Measurements from ENCODE around the gene SCN1B.
A peak's percentile ranks its signal among the peaks of the same experiment; 100 is the strongest.
"Not testable (repeated sequence)": the region's sequence is repeated elsewhere in the genome, so short reads cannot be mapped to it uniquely, and the experiment has no call there.

Gene SCN1B

DNA sequence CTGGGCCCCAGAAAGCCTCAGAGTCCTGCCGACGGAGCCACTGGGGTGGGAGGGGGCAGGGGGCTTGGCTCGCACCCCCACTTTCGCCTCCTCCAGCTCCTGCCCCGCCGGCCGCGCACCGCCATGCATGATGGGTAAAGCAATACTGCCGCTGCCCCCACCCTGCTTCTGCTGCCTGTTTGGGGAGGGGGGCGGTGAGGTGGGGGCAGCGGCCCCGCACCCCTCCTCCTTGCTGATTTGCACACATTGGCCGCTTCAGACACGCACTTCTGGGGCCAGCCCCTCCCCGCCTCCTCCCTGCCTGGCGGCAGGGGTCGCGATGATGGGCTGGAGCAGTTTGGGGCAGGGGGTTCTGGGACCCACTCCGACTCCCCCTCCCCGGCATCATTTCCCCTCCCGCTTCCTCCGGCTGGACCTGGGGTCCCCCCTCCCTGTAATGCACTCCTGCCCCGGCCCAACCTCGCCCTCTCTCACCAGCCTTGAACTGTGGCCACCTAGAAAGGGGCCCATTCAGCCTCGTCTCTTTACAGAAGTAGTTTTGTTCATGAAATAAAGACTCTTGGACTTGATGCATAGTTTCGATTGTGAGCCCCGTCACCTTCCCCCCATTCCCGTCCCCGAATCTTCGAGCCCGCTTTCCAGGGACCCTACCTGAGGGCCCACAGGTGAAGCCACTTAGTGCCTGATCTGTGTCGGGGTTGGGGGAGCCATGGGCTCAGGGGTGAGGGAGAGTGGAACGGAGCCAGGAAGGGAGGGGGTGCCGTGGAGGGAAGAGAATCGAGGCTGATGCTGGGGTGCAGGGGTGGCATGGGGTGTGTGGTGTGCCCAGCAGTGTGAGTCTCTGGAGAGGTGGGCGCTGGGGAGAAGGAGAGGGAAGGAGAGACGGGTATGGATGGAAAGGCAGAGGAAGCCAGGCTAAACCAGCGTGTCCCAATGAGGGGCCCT, 9.9 kb downstream of the SCN1B start:
- no peak for DNase-seq

DNA sequence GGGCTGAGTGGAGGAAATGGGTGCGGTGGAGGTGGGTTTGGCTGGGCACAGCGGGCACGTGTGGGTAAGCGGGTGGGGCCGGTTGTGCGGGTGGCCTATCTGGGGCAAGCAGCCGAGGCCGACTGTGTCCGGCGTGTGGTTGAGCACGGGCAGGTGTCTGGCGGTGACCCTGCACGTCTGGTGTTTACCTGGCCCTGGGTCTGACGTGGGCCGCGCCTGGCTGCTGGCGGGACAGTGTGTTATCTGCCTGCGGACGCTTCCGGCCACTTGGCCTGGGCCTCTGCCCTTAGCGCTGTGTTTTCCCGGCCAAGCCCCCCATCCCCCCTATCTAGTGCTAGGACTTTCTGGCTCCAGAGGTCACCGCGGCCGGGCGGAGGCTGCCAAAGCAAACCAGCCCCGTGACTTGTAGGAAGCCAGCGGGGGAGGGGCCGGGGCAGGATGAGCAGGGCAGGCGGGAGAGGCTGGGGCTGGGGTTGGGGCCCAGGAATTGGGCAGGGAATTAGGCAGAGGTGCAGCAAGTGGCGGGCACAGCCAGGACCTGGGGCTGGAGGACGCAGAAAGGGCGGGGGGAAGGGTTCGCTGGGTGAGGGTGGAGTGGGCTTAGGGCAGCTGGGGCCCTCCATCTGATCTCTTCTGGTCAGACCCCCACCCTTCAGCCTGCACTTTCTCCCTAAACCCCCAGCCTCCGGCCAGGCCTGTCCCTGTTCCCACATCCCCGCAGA, 10.7 kb downstream of the SCN1B start:
- no peak for DNase-seq

DNA sequence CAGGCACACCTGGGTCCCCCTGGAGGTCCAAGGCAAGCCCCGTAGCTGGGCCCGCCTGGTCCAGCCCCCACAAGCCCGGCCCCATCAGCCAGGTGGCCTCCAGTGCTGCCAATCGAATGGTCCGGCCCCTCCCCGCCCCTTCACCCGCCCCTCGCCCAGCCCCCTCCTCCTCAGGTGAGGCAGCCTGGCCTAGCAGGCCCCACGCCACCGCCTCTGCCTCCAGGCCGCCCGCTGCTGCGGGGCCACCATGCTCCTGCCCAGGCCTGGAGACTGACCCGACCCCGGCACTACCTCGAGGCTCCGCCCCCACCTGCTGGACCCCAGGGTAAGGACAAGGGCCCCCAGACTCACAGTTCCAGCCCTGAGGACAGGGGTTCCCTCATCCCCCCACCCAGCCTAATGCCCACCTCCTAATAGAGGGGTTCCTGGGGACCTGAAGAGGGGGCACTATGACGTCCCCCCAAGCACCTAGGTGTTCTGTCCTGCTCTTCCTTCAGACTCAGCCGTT, 11.3 kb downstream of the SCN1B start, which contains the start of gene HPN:
Gene HPN (plus strand): TSS at position 174 of the 508 bp plus-strand sequence. CDS start 786 bp downstream, outside the sequence.
- no peak for DNase-seq

DNA sequence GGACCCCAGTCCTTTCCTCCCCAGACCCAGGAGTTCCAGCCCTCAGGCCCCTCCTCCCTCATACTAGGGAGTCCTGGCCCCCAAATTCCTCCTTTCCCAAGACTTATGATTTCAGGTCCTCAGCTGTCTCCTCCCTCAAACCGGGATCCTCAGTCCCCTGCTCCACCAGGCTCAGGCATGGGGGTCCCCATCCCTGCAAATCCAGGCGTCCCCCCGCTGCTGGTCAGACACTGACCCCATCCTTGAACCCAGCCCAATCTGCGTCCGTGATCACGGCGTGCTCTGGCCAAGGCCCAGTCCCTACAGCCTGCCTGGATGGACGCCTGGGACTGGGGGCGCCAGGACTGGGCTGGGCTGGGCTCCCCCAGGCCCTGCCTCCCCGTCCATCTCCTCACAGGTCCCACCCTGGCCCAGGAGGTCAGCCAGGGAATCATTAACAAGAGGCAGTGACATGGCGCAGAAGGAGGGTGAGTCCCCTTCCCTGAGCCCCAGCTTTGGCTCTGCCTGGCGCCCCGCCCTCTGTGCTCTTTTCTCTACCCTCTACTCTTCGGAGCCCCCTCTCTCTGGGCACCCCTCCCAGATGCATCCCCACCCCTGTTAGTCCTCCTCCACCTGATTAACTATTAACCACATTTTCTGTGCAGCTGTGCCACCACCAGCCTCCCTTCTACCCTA, 11.9 kb downstream of the SCN1B start:
- no peak for DNase-seq

DNA sequence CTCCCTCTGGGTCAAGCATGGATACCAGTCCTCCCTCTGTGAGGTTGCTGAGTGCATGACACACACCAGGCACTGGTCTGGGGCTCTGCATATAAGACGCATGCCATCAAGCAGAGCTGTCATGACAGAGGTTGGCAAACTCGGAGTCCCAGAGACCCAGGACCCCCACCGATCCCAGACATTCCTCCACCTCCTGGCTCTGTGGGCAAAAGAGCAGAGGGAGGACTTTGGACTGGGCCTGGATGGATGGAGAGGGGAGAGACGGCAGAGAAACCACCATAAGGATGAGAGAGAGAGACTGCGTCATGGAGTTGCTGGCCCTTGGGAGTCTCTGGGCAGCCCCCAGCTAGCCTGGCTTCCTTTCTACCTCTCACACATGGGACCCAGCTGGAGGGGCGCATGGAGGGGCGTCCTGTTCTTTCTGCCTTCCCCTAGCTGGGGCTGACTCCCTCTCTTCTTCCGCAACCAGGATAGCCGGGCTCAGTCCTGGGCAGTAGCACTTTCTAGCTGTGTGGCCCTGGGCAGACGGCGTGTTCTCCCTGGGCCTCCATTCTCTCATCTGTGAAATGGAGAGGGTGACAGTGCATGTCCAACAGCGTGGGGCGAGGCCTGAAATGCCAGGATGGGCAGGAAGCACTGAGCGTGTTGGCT, 12.8 kb downstream of the SCN1B start:
- no peak for DNase-seq

DNA sequence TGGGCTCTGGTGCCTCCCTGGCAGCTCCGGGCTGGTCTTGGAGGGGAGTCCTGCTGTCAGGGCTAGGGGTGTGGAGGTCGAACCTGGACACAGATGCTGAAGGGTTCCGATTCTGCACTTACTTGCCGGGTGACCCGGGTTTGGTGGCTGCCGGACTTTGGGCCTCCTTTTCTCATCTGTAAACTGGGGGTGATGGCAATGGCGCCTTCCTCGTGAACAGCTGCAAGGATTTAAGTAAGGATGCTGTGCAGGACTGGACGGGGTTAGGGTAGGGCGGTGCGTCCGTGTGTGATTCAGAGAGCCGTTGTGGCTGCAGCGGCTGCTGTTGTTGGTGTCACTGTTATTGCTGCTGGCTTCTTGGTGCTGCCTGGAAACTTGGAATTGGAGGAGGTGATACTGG, 13.6 kb downstream of the SCN1B start:
- DNase-seq: no peak

DNA sequence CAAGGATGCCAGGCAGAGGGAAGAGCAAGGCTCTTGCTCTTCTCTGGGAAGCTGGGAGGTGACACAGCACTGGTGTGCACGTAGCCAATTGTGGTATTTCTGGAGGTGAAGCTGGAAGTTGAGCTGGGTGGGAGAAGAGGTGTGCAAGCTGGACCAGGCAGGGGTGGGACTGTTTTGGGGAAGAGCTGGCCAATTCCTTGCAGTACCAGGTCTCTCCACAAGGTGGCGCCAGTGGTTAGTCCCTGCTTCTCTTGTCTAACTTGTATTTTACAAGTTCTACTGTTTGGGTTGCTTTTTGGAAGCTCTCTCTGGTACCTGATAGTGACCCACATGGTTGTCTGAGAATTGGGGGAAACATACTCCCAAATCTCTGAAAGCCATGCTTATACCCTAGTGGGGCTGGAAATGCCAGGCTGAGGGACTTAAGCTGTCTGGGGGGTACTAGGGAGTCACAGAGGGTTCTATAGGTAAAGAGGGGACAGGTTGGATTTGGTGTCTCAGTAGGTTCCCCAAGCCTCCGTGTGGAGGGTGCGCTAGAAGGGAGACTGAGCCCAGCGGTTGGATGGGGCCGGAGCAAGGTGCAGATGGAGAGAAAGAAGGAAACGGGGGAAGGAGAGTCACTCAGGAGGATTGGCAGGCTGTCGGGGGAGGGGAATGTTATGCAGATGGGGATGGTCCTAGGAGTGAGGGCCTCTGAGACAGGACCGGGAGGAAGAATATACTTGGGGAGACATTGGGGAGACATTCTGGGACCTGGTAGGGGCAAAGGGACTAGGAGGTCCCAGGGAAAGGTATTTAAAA, 14.2 kb downstream of the SCN1B start:
- DNase-seq: peak; percentile 40 to 43

DNA sequence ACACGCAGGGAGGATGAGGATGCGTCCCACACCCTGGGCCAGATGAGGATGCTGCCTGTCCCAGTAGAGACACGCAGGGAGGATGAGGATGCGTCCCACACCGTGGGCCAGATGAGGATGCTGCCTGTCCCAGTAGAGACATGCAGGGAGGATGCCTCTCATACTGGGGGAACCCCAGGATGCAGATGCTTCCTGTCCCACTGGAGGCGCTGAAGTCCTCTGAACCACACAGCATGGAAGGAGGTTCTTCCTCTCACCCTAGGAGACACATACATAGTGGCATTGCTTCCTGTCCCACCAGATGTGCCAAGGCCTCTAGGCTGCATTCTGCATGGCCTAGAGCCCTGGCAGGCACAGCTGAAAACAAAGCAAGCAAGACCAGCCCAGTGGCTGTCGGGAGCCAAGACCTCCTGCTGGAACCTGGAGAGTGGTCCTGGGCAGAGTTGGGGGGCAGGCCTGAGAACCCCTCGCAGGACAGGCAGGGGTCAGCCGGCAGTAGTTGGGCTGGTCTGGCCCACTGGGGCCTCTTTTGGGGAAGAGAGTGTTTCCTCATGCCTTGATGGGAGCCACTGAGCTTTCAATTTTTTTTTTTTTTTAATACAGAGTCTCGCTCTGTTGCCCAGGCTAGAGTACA, 15.5 kb downstream of the SCN1B start:
- peak in 1 of 2 donors; percentile 94 for DNase-seq

DNA sequence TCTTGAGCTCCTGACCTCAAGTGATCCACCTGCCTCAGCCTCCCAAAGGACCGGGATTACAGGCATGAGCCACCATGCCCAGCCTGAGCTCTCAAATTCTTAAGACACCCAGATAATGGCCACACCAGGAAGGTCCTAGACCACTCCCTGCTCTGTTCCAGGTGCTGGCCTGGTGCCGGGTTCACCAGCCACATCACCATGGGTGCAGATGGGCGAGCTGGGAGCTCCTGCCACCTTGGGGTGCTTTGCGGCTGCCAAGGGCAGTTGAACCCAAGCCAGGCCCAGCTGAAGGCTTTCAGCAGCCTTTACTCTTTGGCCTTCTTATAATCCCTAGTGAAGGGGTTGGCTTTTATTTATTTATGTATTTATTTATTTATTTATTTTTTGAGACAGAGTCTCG, 16.2 kb downstream of the SCN1B start:
- no peak for DNase-seq

DNA sequence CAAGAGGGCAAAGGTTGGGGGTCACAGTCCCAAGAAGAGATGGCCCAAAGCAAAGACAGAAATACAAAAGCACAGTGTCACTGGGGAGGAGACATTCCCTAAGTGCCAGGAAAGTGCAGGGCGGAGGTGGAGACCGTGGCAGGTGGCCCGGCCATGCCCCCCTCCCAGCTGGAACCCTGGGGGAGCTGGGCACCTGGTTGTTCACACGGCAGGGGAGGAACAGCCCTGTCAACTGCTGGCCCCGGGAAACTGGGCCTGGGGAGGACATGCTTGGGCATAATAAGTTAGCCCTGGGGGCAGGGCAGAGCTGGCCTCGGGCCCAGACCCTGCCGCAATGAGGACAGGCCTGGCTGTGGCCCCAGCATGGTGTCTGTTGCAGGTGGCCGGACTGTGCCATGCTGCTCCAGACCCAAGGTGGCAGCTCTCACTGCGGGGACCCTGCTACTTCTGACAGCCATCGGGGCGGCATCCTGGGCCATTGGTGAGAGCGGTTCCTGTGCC, 18.7 kb downstream of the SCN1B start:
- no peak for DNase-seq

DNA sequence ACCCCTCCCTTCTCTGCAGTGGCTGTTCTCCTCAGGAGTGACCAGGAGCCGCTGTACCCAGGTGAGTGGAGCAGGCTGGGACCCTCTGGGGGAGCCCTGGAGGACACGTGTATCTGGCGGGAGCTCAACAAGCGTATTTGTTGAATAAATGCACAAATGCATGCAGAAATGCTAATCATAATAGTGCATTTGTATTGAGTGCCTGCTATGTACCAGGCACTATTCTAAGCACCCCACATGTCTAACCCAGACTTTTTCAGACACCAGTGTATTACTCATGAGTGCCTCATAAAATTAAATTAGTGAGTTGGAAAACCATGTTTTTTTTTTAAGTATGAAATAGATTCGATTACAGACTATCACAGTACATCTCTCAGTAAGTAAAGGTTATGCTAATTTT, 19.2 kb downstream of the SCN1B start:
- DNase-seq: no peak

DNA sequence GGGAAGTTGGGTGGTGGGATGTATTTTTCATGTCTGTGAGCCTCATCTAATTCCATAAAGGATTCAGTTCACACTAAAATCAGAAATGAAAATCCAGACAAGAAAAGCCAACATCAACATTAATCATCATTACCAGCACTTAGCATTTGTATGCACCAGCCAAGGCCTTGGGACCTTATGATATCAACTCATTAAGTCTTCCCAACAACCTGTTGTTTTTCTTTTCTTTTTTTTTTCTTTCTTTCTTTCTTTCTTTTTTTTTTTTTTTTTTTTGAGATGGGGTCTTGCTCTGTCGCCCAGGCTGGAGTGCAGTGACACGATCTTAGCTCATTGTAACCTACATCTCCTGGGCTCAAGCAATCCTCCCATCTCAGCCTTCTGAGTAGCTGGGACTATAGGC, 20.4 kb downstream of the SCN1B start:
- DNase-seq: not testable (repeated sequence)

DNA sequence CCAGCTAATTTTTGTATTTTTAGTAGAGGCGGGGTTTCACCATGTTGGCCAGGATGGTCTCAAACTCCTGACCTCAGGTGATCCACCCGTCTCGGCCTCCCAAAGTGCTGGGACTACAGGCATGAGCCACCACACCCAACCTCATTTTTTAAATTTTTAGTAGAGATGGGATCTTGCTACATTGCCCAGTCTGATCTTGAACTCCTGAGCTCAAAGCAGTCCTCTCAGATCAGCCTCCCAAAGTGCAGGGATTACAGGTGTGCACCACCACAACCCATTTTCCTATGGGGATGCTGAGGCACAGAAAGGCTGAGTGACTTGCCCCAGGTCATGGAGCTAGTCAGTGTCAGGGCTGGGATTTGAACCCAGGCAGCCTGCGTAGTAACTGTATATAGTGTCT, 21.0 kb downstream of the SCN1B start:
- not testable (repeated sequence) for DNase-seq

DNA sequence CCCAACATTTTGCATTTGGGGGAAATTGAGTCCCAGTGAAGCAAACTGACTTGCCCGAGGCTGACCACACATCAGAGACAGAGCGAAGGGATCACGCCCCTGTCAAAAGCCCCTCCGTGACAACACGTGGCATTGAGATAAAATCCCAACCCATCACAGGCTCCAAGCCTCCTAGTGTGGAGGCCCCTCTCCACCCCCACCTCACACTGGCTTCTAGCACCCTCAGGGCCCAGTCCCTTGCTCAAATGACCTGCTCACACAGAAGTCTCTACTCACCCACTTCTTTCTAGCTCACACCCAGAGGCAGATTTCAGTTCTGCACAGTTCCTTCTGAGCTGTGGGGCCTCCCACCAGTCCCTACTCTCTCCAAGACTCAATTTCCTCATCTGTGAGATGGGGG, 21.5 kb downstream of the SCN1B start:
- no peak for DNase-seq

DNA sequence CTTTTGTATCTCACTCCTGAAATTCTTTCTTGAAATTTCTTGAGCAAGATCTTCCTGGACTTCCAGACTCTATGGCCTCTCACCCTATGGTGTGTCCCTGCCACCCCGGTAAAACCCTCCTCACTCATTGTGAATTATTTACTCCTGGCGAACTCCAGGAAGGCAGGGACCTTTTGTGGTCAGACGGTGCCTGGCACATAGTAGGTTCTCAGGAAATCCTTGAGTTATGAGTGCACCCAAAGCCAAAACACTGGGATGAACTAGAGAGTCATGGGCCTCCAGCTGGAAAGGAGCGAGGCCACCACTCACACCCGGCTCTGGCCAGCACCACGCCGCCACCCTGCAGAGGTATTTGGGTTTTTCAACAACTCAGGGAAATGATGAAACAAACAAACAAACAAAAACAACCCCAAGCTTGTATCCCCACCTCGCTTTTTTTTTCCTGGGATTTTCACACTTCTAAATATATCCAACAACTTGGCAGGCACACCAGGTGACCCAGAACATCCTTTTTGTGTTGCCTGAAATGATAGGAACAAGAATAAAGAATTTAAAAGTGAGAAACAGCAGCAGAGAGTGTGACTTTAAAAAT, 22.4 kb downstream of the SCN1B start:
- no peak for DNase-seq

DNA sequence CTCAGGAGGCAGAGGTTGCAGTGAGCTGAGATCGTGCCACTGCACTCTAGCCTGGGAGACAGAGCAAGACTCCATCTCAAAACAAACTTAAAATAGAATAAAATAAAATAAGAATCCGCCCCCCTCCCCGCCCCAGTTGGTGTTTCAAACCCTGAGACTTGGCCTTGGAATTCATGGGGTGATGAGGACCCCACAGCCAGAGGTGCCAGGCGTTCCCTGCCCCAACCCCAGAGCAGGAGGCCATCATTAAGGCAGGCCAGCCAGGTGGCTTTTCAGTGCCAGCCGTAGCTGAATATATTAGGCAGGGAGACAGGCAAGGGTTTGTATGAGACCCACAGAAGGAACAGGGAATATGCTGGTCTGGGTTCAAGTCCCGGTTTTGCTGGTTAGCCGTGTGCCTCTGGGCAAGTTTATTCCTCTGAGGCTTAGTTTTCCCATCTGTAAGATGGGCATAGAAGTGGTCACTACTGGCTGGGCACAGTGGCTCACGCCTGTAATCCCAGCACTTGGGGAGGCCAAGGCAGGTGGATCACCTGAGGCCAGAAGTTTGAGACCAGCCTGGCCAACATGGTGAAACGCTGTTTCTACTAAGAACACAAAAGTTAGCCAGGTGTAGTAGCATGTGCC, 23.5 kb downstream of the SCN1B start:
- no peak for DNase-seq

DNA sequence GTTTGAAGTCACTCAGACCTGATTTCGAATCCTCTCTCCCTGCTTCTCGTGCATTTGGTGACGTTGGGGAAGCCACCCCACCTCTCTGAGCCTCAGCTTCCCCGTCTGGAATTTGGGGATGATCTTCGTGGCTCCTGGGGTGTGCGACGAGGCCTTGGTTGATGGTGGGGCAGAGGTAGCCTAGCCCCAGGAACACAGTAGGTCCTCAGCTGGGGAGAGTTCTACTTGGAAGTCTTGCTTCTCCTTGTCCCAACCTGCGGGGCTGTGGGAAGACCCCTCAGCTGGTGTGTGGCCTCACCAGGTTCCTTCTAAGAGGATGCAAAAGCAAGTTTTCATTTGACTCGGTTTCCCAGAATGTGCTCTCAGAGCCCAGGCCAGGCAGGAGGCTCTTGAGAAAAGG, 24.4 kb downstream of the SCN1B start:
- DNase-seq: no peak

DNA sequence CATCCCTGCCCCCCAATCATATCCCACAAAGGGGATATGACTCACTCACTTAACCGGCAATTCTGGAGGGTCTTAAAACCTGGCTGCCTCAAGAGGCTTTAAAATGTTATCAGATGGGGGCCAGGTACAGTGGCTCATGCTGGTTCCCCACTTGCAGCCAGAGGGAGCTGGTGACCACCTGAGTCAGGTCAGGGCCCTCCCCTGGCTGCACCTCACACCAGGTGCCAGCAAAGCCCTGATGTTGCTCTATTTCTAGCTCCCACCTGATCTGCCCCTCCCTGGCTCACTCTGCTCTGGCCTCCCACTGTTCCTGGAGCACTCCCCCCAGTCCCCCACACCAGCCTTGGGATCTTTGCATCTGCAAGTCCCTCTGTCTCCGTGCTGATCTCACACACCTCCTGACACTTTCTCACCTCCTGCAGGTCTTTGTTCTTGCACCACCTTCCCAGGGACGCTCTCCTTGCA, 25.5 kb downstream of the SCN1B start:
- no peak for DNase-seq

DNA sequence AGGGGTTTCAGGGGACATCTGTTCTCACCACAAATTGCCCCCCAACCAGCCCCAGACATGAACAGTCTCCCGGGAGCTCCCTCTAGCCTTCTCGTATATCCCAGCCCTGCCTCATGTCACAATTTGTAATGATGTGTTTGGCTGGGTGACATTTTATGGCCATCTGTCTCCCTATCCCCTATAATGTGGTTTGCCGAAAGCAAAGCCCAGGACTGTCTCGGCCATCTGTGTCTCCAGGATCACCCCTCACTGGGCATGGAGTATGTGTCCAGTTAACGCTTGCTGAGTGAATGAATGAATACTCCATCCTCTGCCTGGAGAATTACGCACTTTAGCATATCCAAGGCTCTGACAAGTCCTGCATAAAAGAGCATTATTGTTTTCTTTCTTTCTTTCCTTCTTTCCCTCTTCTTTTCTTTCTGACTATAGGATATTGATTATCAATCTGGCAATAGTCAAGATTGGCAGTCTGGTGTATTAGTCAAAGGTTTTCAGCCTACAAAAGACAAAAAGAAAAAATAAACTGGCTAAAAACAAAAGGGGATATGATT, 26.3 kb downstream of the SCN1B start:
- DNase-seq: no peak

DNA sequence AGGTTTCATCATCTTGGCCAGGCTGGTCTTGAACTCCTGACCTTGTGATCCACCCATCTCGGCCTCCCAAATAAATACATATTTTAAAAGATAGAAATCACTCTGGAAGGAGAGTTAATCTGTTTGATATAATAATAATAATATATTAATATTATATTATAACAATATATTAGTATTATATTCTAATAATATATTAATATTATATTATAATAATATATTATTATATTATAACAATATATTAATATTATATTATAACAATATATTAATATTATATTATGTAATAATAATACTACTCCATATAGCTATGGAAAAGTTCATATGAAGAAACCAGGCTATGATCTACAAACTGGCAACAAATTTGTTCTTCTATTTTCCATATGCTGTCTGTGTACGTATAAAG, 28.1 kb downstream of the SCN1B start:
- no peak for DNase-seq

Measured in bone marrow (tissue), 2 donors.